RCC 7860 (cell line): ENCODE measurements around the gene BORCS8.

Experiments
- DNase-seq: peaks from one replicate; pipeline ENCODE4 v3.0.0-alpha.2; 2015; ENCODE audit warnings: low spot score
- FAIRE-seq: peaks from 2 replicates; lab custom pipeline; 2012; peaks lifted over from hg19 to GRCh38; lab: Jason Lieb, UNC

The BORCS8 gene

GRCh38 chr19:19214892-19215291 lies 22.9 kb upstream of the BORCS8 start:
- DNase-seq (no peak), FAIRE-seq (no peak)

- no peak for FAIRE-seq
- DNase-seq, result no peak
Observed at GRCh38 chr19:19214159-19214490, 22.2 kb upstream of the BORCS8 start.

- DNase-seq, result no peak
- no peak for FAIRE-seq
Observed at GRCh38 chr19:19213426-19214158, 21.6 kb upstream of the BORCS8 start.

DNA sequence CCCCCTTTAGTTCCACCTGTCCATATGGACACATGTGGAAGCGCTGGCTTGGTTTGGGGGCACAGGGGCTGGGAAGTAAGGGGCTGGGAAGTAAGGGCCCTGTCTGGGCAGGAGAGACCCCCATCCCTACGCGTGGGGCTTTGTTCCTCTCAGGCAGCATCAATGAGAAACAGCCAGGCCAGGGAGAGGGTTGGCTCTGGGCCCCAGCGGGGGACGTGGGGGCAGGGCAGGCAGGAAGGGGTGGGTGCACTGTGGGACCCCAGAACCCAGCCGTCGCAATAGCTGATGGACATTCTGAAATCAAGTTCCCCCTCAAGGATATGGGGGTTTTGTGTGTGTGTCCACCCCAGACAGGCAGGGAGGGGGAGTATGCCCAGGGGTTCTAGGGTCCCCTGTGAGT lies 21.0 kb upstream of the BORCS8 start:
- DNase-seq (no peak), FAIRE-seq (no peak)

DNA sequence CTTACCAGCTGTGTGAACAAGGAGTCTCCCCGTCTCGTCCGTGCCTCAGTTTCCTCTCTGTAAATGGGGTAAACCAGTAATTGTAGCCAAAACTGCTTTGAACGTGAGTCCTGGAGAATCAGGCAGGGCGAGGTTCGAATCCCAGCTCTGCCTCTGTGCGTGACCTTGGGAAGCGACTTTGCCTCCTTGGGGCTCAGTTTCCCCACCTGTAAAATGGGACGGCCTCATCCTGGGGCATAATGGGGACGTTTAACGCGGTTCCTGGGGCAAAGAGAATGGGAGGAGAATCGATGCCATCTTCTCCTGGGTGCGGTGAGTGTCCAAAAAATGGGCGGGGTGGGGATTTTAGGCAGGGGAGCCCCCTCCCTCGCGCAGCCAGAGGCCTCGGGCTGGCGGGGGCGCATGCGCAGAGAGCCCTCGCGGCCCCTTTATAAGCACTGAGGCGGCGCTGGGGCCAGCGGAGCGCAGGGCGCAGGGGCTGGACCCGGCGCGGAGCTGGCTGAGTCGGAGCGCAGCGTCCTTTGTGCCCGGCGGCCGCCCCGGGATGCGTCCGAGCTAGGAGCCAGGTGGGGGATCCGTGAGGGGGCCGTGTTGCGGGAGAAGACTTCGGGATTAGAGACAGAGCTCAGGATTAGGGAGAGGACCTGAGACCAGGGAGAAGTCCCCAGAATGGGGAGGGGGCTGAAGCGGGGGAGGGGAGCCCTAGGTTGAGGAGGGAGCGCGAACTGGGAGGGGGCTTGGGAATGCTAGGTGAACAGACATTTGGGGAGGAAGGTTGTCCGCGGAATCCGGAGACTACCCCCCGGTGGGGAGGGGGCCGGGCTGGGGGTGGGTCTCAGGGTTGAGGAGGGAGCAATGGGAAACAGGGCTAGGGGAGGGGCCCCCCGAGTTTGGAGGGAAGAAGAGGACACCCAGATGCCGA lies 19.8 kb upstream of the BORCS8 start, which contains the start of gene NCAN:
Gene NCAN (plus strand): TSS at position 460 of the 922 bp plus-strand sequence. CDS start 4,996 bp downstream, outside the sequence.
- no peak for FAIRE-seq
- no peak for DNase-seq

DNA sequence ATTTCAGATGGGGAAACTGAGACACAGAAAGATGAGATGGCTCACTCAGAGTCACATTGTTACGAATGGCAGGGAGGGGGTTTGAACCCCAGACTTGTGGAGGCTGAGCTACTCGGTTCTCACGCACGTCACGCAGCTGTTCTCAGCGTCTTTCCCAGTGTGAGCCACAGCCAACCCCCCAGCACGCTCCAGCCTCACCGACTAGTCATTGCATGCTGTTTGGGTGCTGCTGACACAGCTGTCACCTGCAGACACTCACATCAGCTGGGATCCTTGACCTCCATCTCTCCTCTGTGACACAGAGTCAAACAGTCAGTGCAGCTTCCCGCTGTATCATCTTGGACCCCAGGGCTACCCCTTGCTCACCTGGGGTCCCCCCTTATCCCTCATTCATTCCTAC lies 17.4 kb upstream of the BORCS8 start:
- FAIRE-seq, result no peak
- no peak for DNase-seq

DNA sequence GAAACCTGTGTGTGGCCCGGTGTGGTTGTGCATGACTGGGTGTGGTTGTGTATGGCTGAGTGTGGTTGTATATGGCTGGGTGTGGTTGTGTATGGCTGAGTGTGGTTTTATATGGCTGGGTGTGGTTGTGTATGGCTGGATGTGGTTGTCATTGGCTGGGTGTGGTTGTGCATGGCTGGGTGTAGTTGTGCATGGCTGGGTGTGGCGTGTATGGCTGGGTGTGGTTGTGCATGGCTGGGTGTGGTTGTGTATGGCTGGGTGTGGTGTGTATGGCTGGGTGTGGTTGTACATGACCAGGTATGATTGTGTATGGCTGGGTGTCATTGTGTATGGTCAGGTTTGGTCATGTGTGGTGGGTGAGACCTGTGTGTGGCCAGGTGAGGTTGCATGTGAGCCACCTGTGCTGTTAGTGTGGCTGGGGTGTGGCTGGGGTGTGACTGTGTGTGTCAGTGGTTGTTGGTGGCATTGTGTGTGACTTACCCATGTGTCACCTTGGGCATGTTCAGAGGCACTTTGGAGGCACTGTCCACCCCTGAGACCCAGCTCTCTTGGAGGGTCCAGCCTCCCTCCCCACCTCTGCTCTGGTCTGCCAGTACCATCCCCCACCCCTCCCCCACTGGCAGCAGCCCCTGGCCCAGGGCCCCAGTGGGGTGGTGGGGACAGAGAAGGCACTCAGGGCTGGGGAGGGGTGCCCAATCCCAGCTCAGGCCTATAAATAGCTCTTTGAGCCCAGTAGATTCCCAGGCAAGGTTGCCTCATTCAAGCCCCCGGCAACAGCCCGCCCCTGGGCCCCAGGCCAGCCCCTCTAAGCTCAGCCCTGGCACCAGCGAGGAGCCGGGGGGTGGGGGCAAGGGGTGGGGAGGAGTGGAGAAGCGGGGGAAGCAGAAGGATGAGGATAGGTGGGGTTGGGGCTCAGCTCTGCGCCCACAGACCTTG lies 16.0 kb upstream of the BORCS8 start:
- no peak for DNase-seq
- FAIRE-seq, result no peak

DNA sequence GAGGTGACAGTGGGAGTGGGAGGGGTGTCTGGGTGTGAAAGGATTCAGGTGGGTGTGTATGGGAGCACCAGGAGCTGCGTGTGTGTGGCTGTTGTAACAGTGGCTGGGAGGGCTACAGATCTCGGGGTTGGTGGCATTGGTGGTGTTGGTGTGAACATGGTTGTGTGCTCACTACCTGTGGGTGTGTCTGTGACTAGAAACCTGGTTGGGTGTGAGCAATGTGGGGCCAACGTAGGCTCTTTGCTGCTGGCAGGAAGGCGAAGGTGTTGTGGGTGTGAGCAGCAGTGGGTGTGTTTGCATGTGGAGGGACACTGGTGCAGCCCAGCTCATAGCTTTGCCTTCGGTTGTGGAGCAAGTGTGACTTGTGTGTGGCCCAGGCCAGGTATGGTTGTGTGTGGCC lies 15.0 kb upstream of the BORCS8 start:
- no peak for FAIRE-seq
- DNase-seq, result no peak

DNA sequence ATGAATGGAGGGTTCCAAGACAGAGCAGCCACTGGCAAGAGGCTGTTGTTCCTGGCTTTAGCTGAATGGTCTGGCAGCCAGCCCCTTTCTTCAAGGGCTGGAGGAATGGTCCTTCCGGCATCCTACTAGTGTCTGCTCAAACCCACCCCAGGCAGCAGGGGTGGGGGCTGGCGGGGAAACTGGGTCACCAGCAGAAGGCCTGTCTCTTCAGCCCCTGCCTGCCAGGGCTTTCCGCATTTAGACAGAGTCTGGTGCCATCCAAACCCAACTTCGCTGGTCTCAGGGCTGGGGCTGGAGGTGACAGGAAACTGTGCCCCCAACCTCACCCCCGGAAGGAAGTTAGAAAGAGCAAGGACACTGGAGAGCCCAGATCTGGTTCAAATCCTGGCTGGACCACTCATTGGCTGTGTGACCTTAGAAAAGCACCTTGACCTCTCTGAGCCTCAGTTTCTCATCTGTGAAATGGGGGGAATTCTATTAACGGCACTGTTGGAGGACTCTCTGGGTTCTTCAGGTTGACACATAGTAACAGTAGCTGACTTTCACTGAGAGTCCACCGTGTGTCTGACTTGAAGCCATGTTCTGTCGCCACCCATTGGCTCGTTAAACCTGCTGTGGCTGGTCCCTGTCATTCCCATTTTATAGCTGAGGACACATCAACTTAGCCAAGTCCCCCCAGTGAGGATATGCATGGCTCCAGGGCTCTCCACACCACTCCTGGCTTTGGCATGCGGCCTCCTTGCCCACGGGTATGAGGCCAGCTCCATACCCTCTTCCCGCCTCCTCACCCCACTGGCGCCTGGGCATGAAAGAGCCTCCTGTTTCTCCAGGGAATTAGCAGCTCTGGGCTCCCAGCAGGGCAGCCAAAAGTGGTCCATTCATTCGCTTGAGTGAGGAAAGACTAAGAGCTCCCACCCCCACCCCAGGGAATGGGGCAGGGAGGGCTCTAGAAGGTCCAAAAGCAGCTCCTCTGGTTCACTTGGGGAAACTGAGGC lies 13.8 kb upstream of the BORCS8 start:
- DNase-seq (no peak), FAIRE-seq (no peak)

DNA sequence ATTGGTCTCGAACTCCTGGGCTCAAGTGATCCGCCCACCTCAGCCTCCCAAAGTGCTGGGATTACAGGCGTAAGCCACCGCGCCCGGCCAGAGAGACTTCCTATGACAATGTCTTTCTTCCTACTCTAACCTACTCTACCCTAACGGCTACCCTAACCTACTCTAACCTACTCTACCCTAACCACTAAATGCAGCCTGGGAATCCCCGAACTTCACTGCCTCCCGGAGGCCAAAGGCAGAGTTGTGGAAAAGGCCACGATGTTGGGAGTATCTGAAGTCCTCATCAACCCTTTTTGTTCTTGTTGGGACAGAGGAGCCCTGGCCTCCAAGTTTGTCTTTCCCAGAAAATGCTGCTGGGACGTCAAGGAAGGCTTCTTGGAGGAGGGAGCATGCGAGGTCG lies 12.2 kb upstream of the BORCS8 start:
- no peak for DNase-seq
- FAIRE-seq, result no peak

DNA sequence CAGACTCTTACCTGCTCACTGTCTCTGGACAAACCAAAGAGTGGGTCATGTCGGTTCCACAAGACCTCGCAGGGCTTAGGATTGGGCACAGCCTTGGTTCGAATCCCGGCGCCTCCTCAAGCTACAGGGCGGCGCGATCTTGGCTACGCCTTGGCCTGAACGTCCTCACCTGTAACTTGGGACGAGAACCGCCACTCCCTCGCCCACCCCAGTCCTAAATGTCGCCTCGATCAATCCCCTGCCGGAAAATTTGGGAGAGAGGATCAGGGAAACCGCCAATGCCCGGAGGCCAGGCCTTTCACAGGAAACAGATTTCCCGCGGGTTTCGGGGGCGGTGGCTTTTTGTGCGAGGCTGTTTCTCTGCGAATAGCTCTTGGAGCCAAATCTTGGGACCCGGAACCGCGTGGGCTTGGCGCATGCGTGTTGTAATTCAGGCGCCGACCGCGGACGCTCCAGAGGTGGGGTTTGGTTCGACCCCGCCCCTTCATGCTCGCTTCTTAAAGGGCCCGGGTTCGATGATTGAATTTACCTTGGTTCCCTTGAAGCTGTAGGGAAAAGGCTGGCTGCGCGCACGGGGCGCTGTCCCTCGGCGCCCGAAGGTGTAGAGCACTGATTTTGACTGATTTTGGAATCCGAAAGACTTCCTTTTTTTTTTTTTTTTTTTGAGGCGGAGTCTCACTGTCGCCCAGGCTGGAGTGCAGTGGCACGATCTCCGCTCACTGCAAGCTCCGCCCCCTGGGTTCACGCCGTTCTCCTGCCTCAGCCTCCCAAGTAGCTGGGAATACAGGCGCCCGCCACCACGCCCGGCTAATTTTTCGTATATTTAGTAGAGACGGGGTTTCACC lies 11.3 kb upstream of the BORCS8 start, which contains the start of gene NR2C2AP:
Gene NR2C2AP (minus strand): TSS at position 403 of the 845 bp plus-strand sequence. CDS start 354 bp downstream, at position 49.
- FAIRE-seq (peak; percentile 81), DNase-seq (peak; percentile 80)

GRCh38 chr19:19202707-19203011 lies 10.7 kb upstream of the BORCS8 start:
- DNase-seq (no peak), FAIRE-seq (no peak)

GRCh38 chr19:19201697-19202630 lies 10.0 kb upstream of the BORCS8 start:
- no peak for DNase-seq
- FAIRE-seq, result no peak

DNA sequence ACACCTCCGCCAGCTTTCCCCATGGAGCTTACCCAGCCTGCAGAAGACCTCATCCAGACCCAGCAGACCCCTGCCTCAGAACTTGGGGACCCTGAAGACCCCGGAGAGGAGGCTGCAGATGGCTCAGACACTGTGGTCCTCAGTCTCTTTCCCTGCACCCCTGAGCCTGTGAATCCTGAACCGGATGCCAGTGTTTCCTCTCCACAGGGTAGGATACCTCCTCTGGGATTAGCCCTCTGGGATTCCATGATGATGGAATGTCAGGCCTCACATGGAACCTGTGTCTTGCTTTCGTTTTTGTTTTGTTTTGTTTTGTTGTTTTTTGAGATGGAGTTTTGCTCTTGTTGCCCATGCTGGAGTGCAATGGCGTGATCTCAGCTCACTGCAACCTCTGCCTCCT lies 2.0 kb upstream of the BORCS8 start:
- no peak for FAIRE-seq
- no peak for DNase-seq

DNA sequence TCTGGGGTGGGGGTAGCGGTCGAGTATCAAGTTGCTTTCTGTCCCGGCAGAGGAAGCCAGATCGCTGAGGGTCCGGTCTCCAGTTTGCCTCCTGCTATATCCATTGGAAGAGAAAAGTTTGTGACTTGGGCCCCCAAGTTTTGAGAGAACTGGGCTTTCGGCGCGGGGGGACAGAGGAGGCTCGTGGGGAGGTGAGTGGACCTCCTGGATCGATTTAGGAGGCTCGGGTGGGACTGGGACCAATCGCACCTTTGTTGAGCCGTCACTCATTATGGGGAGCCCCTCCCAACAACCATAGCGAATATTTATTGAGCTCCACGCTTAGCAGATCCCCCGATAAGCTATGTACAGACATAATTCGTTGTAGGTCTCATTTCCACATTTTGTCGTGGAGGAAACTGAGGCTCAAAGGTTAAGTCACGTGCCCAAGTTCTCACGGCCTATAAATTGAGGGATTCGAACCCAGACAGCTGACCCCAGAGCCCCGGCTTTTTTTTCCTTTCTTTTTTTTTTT lies 1.0 kb upstream of the BORCS8 start:
- no peak for FAIRE-seq

DNA sequence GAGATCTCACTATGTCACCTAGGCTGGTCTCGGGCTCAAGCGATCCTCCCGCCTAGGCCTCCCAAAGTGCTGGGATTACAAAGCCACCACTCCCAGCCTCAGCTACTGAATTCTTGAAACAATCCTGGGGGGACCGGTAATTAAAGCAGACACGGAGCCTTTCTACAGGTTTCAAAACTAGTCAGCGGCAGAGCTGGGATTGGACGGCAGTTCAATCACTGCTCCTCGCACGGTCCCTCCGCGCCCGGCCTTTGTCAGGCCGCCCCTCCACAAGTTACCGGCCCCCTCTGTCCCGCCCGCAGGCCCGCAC lies 229 bp downstream of the BORCS8 start:
- no peak for DNase-seq

More for the DNA sequence above, 1.0 kb upstream of the BORCS8 start:
- no peak for DNase-seq

GRCh38 chr19:19186742-19187141 lies 5.2 kb downstream of the BORCS8 start:
- no peak for DNase-seq
- FAIRE-seq, result no peak

More for the DNA sequence above, 229 bp downstream of the BORCS8 start:
- no peak for FAIRE-seq
